ENCODE measurements around the gene AGTRAP. TPM values are rescaled to one million over a fixed set of nuclear protein-coding genes. Genes with fewer than 3 reads are reported as not detected.

Gene AGTRAP
- total and polyA plus RNA-seq, 2 donors (not counting 3 experiments of a cell fraction or from before 2014, with no cell fraction given) = 41.6 to 101 TPM

DNA sequence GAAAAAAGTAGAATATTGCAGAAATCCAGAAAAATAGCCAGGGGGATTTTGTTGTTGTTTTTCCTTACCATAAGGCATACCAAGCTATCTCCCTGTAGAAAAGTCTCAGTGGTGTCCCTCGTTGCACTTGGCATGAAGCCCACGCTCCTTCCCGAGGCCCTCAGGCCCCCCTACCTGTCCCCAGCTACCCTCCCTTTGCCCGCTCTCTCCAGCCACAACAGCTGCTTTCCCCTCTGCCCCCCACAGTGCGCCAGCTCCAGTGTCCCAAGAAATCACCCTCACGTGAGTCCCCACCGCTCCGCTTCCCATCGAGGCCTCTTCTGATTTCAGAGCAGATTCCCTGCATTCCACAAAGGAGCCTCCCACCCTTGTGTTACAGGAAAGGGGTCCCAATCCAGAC, 8.4 kb downstream of the AGTRAP start:
- TF ChIP-seq POLR2A (IDR thresholded peaks at IDR 0.05; ENCODE audit: low read depth, low read length) = no peak
- TF ChIP-seq EZH2 (IDR thresholded peaks at IDR 0.05; ENCODE audit: borderline replicate concordance, low read depth, low read length, severe bottlenecking) = no peak
- TF ChIP-seq POLR2AphosphoS5 (IDR thresholded peaks at IDR 0.05; ENCODE audit: insufficient read depth, low read depth, low read length) = no peak
- no peak for TF ChIP-seq MYC (IDR thresholded peaks at IDR 0.05; ENCODE audit: low read depth, low read length)
- no peak for TF ChIP-seq FOS (IDR thresholded peaks at IDR 0.05; ENCODE audit: borderline replicate concordance, insufficient read depth, low read length)
- TF ChIP-seq, protein P1, sequence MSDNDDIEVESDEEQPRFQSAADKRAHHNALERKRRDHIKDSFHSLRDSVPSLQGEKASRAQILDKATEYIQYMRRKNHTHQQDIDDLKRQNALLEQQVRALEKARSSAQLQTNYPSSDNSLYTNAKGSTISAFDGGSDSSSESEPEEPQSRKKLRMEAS (IDR thresholded peaks at IDR 0.05; ENCODE audit: insufficient read depth, insufficient read length) = no peak
- TF ChIP-seq, protein P2, sequence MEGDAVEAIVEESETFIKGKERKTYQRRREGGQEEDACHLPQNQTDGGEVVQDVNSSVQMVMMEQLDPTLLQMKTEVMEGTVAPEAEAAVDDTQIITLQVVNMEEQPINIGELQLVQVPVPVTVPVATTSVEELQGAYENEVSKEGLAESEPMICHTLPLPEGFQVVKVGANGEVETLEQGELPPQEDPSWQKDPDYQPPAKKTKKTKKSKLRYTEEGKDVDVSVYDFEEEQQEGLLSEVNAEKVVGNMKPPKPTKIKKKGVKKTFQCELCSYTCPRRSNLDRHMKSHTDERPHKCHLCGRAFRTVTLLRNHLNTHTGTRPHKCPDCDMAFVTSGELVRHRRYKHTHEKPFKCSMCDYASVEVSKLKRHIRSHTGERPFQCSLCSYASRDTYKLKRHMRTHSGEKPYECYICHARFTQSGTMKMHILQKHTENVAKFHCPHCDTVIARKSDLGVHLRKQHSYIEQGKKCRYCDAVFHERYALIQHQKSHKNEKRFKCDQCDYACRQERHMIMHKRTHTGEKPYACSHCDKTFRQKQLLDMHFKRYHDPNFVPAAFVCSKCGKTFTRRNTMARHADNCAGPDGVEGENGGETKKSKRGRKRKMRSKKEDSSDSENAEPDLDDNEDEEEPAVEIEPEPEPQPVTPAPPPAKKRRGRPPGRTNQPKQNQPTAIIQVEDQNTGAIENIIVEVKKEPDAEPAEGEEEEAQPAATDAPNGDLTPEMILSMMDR (IDR thresholded peaks at IDR 0.05; ENCODE audit: extremely low read depth in 1 of 2, insufficient read depth in 1 of 2, low read depth in 1 of 2, low read length in 2 of 2) = no peak
- TF ChIP-seq GATA2 (IDR thresholded peaks at IDR 0.05; ENCODE audit: insufficient read depth, insufficient read length, low read depth, low read length) = no peak
- no peak for TF ChIP-seq JUN (IDR thresholded peaks at IDR 0.05; ENCODE audit: borderline replicate concordance, insufficient read depth, insufficient read length, low read depth)
- CTCF ChIA-PET = no interaction called here

More for the DNA sequence above, 8.4 kb downstream of the AGTRAP start:
- H3K9me1 ChIP-seq (replicated peaks; ENCODE audit: control insufficient read depth, extremely low read depth, insufficient read depth, low read length) = no peaks in the 10 kb centered on the region
- FAIRE-seq = no peak
- no peak overlapping the region for H3K27ac ChIP-seq (ENCODE audit: insufficient read depth, low read depth, low read length)
- H3K79me2 ChIP-seq (ENCODE audit: control insufficient read depth, insufficient read depth, low read length) = no peaks in the 10 kb centered on the region
- BruUV-seq (replicated peaks) = no TSS peak
- H3K36me3 ChIP-seq (ENCODE audit: control insufficient read depth in 2 of 2, extremely low read depth in 1 of 2, insufficient read depth in 2 of 2, low read length in 2 of 2) = peaks cover 0 to 7% of the 10 kb centered on the region in 2 experiments
- H3K4me3 ChIP-seq (replicated peaks in 1 of 3; ENCODE audit: insufficient read depth in 1 of 3, low read depth in 1 of 3, low read length in 3 of 3) = no peak overlapping the region
- intact Hi-C loops (cut with micrococcal nuclease) = no loop called here
- H2AFZ ChIP-seq (ENCODE audit: low read depth, low read length) = no peak overlapping the region
- dilution Hi-C loops (cut with MboI; ENCODE audit: extremely low pct_ligation_motif_present, low sequenced_read_pairs) = no loop called here
- H3K4me2 ChIP-seq (ENCODE audit: insufficient read depth, low read length) = no peak overlapping the region
- no peaks in the 10 kb centered on the region for H3K27me3 ChIP-seq (ENCODE audit: control insufficient read depth in 2 of 2, insufficient read depth in 2 of 2, low read length in 2 of 2)
- DNase-seq (ENCODE audit: low read depth, low spot score) = no peak
- H3K9ac ChIP-seq (replicated peaks; ENCODE audit: extremely low read depth, insufficient read depth, low read length) = no peak overlapping the region
- POLR2A ChIA-PET = interaction anchor here (0.7 kb wide), 1 partner anchor 24 kb away, joined by 3 read pairs; no protein-coding TSS in a partner anchor
- H3K9me3 ChIP-seq (replicated peaks; ENCODE audit: control insufficient read depth, insufficient read depth, low read length) = no peaks in the 10 kb centered on the region
- H3K4me1 ChIP-seq (ENCODE audit: control insufficient read depth, extremely low read depth, insufficient read depth, low read length) = no peaks in the 10 kb centered on the region
- no peaks in the 10 kb centered on the region for H4K20me1 ChIP-seq (replicated peaks; ENCODE audit: control insufficient read depth, extremely low read depth, insufficient read depth, low read length)
